GM12865 (cell line): ENCODE measurements around the gene ACTN3.

Experiments
- DNase-seq: peaks from one replicate; pipeline ENCODE4 v3.0.0; 2010; ENCODE audit warnings: low read depth
- H3K4me3 ChIP-seq: 2 replicates; pipeline ENCODE4 v1.5.1; 2011; ENCODE audit warnings: mild to moderate bottlenecking, low read depth, low read length, control low read depth
- TF ChIP-seq, protein P1 (sequence below): IDR thresholded peaks from 2 replicates; pipeline ENCODE4 v1.5.1; 2011; ENCODE audit warnings: low read length, control low read depth, low read depth, inconsistent platforms; ENCODE audit not compliant: insufficient read depth; ENCODE audit errors: missing control alignments

ACTN3 gene

DNA sequence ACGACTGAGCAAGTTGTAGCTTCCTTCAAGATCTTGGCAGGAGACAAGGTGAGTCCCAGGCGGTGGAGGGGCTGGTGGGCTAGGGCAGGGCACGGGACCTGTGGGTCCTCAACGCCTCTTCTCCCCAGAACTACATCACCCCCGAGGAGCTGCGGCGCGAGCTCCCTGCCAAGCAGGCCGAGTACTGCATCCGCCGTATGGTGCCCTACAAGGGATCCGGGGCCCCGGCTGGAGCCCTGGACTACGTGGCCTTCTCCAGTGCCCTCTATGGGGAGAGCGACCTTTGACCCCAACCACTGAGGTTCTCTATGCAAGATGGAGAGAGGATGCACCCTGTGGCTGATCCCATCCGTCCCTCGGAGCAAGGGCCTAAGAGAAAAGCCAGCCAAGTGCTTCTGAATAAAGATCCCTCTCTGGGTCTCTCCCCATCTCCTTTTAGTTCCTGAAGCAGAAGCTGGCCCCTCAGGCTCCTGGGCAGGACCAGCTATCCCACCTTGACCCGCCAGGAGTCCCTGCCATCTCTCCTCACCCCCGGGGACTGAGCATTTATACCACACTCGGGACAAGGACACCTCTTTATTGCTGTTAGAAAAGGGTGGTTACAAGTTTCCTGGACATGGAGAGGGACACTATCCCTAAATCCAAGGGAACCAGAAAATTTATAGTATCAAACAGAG, 16.3 kb downstream of the ACTN3 start:
- TF ChIP-seq, protein P1, sequence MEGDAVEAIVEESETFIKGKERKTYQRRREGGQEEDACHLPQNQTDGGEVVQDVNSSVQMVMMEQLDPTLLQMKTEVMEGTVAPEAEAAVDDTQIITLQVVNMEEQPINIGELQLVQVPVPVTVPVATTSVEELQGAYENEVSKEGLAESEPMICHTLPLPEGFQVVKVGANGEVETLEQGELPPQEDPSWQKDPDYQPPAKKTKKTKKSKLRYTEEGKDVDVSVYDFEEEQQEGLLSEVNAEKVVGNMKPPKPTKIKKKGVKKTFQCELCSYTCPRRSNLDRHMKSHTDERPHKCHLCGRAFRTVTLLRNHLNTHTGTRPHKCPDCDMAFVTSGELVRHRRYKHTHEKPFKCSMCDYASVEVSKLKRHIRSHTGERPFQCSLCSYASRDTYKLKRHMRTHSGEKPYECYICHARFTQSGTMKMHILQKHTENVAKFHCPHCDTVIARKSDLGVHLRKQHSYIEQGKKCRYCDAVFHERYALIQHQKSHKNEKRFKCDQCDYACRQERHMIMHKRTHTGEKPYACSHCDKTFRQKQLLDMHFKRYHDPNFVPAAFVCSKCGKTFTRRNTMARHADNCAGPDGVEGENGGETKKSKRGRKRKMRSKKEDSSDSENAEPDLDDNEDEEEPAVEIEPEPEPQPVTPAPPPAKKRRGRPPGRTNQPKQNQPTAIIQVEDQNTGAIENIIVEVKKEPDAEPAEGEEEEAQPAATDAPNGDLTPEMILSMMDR: no peak
- DNase-seq: no peak
- H3K4me3 ChIP-seq: no peak overlapping the region

DNA sequence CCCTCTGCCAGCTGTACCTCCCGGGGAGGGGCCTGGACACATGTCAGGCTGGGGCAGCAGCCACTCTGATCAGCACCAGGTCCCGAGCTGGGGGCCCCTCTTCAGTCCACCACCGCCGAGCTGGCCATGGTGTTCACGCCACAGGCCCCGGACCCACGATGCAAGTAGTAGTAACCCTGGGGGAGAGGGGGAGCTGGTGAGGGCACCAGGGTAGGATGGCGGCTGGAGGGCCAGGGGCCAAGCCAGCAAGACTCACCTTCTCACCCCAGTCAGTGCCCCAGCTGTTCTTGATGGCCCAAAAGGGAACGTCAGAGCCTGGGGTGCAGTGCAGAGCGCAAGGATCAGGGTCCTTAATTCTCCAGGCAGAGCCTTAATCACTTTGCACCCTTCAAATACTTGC, 17.1 kb downstream of the ACTN3 start:
- TF ChIP-seq, protein P1: no peak
- H3K4me3 ChIP-seq: no peak overlapping the region
- DNase-seq: no peak

DNA sequence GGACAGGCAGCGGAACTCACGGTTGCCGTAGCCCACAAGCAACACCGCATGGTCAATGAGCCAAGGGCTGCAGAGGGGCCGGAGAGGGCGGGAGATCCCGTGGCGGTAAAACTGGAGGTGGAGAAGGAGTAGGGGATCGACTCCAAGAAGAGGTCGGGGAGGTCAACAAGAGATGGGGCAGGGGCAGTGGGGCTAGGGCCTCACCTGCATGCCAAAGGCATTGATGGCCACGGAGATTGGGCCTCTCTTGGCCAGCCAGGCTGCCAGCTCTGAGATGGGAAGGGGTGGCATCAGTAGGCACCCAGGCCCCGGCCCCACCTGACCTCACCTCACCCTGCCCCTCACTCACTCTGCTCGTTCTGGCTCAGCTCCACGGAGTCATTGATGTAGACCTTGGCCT, 17.8 kb downstream of the ACTN3 start:
- H3K4me3 ChIP-seq: no peak overlapping the region
- DNase-seq: no peak
- TF ChIP-seq, protein P1: no peak

DNA sequence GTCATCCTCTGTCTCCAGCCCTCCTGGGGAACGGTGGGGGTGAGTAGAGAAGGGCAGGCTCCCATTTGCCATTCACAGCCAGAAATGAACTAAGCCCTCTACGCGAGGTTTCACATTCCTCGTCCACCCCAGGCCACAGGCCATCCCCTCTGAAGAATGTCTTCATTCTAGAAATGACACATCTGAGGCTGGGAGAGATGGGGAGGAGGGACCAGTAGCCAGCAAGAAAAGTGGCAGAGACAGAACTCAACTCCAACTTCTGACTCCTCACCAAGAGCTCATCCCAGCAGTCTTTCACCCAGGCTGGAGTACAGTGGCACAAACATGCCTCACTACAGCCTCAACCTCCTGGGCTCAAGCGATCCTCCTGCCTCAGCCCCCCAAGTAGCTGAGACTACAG, 18.3 kb downstream of the ACTN3 start:
- H3K4me3 ChIP-seq: no peak overlapping the region
- TF ChIP-seq, protein P1: no peak
- DNase-seq: no peak

DNA sequence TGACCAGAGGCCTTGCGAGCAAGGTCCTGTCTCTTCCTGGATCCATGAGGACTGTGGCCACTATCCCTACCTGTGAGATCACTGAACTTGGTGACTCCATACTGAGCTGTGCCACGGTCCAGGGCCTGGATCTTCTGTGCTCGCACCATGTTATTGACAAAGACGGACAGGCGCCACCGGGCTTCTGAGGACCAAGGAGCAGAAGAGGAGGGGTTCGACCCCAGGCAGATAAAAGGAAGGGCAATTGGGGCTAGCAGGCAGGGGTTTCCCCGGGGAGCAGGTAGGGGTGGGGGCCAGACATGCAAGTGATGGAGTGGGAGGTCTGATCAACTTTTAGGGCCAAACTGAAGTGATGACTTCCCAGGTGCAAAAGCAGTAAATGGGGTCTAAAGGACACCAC, 19.5 kb downstream of the ACTN3 start:
- TF ChIP-seq, protein P1: no peak
- H3K4me3 ChIP-seq: no peak overlapping the region
- no peak for DNase-seq

DNA sequence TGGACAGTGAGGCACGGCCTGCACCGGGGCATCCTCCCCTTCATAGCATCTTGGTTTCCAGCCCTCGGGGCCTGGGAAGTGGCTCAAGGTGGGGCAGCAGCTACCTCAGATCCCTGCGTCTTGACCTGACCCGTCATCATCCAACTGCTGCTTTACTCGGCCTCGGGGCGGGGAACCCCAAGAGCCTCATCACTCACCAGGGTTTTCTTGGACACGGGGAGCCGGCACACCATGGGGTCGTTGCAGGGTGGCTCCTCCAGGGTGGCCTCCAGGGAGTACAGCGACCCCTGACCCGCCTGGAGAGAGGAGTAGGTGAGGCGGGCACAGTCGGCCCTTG, 21.1 kb downstream of the ACTN3 start:
- no peak for DNase-seq
- TF ChIP-seq, protein P1: no peak
- H3K4me3 ChIP-seq: no peak overlapping the region
